GM18498 (cell line): Measurements from ENCODE around the gene SLC25A34.
"Not testable (repeated sequence)": the region's sequence is repeated elsewhere in the genome, so short reads cannot be mapped to it uniquely, and the experiment has no call there.

Source experiments
- ATAC-seq: cut with Tn5 transposase; IDR thresholded peaks from one replicate; pipeline ENCODE4 v1.9.1; 2021; ENCODE audit warnings: mild to moderate bottlenecking, moderate library complexity; ENCODE audit not compliant: unreplicated experiment

Gene SLC25A34

DNA sequence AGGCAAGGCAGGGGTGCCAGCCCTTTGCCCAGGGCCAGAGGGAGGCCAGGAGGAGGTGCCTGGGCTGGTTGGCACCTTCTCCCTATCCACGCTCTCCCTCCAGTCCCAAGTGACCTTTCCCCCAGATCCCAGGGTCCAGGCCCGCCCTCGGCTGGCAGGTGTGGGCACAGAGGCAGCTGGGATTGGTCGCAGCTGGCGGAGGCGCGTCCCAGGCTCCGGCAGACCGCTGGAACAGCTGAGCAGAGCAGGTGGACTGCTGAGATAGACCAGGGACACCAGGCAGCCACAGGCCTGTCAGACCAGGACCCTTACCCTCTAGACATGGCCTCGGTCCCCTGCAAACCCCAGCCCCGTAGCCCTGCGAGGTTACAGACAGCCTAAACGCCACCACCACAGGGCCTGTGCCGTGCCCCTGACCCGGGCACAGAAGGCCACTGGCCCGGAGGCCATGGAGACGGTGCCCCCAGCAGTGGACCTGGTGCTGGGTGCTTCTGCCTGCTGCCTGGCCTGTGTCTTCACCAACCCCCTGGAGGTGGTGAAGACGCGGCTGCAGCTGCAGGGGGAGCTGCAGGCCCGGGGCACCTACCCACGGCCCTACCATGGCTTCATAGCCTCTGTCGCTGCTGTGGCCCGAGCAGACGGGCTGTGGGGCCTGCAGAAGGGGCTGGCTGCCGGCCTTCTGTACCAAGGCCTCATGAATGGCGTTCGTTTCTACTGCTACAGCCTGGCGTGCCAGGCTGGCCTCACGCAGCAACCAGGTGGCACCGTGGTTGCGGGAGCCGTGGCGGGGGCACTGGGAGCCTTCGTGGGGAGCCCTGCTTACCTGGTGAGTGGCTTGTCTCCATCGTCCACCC, at the start of gene SLC25A34:
TSS of gene SLC25A34 (plus strand) at position 221 of the 854 bp plus-strand sequence. CDS start at position 449, 228 bp downstream.
- no peak for ATAC-seq

DNA sequence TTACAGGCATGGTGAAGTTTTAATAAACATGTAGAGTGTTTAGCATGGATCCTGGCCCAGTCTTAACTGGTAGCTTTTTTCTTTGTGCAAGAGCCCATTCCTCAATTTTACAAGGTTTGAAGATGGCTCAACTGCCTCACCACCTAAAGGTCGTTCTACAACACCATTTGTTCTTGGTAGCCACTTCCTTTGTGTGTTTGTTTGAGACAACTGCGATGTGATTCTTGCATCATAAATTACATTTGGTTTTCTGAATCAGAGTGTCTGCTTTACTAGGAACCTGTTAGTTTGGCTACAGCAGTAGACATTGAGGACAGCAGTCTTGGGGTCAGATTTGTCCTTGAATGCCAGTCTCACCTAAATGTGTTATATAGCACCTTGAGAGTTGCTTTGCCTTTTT, 48.6 kb upstream of the SLC25A34 start:
- no peak for ATAC-seq

GRCh38 chr1:15690317-15690716, 45.7 kb upstream of the SLC25A34 start:
- ATAC-seq, result no peak

GRCh38 chr1:15691434-15692032, 44.5 kb upstream of the SLC25A34 start:
- ATAC-seq, result no peak

- no peak for ATAC-seq
Observed at GRCh38 chr1:15692121-15692682, 43.9 kb upstream of the SLC25A34 start.

DNA sequence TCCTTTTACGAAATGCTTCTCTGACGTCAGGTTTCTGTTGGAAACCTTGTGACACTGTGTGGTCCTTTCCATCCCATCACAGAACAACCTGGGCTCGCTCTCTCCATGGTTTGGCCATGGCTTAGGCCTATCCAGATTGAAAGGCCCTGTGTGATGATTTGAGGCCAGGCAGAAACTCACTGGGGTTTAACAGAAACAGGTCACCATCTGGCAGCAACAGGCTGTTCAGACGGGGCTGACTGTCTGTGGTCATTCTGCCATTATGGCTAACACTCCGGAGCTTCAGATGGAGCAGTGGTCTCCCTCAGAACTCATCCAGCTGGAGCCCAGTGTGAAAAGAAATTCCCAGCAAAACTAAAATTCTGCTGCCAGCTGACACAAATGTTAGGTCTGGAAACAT, 42.7 kb upstream of the SLC25A34 start:
- no peak for ATAC-seq

DNA sequence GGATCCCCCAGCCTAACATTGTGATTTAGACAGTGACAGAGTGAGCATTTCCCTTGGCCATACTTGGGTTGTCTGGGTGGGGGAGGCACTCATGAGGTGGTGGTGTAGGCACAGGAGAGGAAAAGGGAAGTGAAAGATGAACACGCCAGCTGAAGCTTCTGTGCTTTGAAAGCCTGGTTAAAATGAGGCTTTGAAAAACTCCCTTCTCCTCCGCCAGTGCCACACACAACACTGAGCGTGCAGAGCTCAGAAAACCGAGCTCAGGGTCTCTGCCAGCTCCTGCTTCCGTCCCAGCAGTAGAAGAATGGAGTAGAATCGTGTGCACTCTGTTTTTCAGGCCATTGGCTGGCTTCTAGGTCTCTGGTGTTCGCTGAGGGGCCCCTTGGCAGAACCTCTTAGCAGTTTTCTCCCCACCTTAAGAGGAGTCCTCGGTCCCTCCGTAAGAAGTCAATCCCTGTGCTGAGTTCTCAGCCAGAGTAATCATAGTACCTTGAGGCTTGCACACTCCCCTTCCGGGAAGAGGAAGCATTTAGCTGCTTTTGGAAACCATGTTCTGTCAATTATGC, 39.0 kb upstream of the SLC25A34 start:
- ATAC-seq, result peak; percentile 90

GRCh38 chr1:15698201-15698600, 37.9 kb upstream of the SLC25A34 start:
- no peak for ATAC-seq

DNA sequence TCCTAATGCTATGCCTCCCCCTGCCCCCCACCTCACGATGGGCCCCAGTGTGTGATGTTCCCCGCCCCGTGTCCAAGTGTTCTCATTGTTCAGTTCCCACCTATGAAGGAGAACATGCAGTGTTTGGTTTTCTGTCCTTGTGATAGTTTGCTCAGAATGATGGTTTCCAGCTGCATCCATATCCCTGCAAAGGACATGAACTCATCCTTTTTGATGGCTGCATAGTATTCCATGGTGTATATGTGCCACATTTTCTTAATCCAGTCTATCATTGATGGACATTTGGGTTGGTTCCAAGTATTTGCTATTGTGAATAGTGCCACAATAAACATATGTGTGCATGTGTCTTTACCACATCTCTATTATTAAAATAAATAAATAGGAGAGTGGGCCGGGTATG, 36.7 kb upstream of the SLC25A34 start:
- ATAC-seq, result not testable (repeated sequence)

DNA sequence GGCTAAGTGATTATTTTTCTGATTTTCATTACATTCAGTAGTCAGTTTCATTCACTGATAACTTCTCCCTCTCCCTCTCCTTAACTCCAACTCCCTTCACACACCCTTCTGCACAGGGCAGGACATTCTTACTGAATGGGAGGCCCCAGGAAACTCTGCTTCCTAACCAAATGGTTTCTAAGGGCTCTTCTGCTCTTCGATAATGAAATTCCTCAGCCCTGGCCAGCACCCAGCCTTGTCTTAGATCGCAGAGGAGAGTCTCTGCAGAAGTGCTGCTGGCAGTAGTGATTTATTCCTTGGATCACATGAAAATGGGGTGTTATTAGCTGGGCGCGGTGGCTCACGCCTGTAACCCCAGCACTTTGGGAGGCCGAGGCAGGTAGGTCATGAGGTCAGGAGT, 35.5 kb upstream of the SLC25A34 start:
- ATAC-seq, result no peak

DNA sequence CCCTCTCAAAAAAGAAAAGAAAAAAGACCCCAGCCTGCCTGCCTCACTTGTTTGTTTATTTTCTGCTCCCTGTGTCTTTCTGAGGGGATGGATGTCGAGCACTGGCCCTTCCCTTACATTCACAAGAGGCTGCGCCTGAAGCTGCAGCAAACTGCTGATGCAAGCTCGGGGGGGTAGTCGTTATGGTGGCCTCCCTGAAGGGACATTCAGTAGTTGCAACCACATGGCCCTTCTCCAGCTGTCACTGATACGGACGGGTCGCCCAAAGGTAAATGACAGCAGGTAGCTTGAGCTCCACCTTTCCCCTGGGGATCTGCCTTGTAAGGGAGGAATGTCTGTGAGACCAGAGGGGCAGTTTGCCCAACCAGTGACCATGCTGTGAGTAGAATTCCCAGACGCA, 34.3 kb upstream of the SLC25A34 start:
- ATAC-seq, result no peak

GRCh38 chr1:15702722-15703550, 33.1 kb upstream of the SLC25A34 start:
- ATAC-seq, result no peak

- no peak for ATAC-seq
Observed at GRCh38 chr1:15703562-15703961, 32.5 kb upstream of the SLC25A34 start.

DNA sequence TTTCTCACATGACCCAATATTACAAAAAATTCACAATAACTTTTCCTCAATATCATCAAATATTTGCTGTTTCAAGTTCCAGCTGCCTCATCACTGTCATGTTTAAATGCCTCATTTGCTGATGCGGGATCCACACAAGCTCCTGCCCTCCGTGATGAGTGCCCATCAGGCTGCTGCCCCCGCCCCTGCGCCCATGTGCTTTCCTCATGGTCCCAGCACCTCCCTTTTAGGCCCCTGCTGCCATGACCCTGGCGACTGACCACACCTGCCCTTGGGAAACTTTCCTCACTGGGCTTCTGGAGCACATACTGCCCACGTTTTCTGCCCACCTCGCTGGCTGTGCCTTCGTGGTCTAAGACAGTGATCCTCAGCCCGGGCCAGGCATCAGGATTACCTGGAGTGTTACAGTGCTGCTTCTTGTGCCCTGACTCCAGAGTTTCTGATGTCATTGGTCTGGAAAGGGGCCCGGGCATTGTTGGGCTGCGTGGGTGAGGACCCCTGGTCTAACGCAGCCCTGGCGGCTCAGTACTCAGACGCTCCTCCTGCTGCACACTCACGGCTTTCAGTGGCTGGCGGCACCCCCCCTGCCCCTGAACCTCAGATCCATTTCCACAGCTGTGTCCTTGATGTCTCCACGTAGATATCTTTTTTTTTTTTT, 31.4 kb upstream of the SLC25A34 start:
- no peak for ATAC-seq

DNA sequence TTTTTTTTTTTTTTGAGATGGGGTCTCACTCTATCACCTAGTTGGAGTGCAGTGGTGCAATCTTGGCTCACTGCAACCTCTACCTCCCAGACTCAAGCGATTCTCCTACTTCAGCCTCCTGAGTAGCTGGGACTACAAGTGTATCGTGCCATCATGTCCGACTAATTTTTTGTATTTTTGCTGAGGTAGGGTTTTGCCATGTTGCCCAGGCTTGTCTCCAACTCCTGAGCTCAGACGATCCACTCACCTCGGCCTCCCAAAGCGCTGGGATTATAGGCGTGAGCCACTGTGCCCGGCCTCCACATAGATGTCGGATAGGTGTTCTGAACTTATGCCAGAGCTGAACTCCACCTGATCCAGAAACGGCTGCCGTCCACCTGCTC, 30.9 kb upstream of the SLC25A34 start:
- no peak for ATAC-seq

DNA sequence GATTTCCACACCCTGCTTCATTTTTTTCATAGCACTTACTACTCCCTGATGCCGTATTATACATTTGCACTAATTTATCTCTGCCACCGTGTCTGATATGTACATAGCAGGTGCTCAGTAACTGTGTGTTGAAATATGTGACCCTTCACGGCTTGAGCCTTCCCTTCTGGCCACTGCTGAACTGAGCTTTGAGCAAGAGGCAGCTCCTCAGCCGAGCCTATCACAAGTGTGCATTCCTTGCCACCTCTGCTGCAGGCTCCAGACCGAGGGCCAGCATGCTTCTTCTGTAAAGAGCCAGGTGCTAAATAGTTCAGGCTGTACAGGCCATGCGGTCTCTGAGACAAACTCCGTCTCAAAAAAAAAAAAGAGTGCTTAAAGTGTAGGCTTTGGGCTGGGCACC, 29.3 kb upstream of the SLC25A34 start:
- ATAC-seq, result no peak

DNA sequence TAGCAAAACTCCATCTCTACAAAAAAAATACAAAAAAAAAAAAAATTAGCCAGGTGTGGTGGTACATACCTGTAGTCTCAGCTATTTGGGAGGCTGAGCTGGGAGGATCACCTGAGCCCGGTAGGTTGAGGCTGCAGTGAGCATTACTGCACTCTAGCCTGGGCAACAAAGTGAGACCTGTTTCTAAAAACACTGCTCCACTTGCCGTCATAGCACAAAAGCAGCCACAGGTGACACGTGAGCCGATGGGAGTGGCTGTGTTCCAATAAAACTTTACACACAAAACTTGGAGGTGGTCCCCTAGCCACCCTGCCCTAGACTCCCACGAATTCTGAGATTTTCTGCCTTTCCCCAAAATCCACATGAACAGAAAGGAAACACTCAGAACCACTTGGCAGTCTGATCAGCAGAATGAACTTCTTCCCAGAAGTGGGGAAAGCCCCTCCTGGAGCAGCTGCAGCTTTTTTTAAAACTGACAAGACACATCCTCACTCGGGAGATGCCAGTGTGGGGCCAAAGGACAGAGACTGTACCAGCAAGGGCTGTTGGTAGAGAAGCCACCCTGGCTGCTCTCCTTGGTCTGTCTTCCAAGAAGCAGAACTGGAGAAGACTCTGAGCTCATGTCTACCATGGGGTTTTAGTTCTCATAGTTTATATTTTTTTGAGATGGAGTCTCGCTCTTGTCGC, 28.7 kb upstream of the SLC25A34 start:
- no peak for ATAC-seq

DNA sequence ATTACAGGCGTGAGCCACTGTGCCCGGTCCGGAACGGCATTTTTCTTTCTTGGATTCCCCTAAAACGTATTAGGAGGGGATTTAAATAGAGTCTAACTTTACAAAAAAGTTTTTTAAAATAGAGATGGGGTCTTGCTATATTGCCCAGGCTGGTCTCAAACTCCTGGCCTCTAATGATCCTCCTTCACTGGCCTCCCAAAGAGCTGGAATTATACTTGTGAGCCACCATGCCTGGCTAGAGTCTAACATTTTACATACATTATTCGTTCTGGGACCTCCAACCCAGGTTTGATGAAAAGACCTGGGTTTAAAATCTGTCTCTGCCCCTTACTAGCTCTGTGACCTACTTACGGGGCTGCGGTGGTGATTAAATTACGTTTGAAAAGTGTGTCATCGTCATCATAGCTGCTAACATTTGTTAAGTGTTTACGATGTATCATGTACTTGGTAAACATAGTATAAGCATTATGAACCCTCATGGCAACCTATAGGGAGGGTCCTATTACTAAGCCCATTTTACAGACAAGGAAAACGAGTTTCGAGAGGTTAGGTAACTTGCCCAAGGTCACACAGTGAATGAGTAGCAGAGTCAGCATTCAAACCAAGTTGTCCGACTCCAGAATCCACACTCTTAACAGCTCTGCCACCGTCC, 27.4 kb upstream of the SLC25A34 start:
- ATAC-seq, result no peak

DNA sequence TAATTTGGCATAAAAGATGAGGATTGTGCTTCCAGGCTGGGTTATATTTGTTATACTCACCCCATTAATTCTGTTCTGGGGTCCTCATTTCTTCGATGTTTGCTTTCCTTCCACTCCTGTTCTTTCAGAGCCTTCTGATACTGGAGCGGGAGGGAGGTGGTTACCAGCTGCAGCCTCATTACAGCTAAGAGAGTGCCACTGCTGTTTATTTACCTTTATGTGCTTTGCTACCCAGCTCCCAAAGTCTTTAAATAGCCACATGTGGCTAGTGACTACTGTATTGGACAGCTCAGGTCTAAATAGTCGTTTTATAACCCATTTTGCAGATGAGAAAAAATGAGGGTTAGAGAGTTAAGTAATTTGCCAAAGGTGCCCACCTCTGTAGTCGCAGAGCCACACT, 26.8 kb upstream of the SLC25A34 start:
- ATAC-seq, result no peak
